LHCN-M2 (cell line): ENCODE data around the gene MARS2. TPM values are rescaled to one million over a fixed set of nuclear protein-coding genes. Genes with fewer than 3 reads are reported as not detected.
"Not testable (repeated sequence)": the region's sequence is repeated elsewhere in the genome, so short reads cannot be mapped to it uniquely, and the experiment has no call there.

ENCODE experiments used
- DNase-seq: peaks from one replicate; pipeline ENCODE4 v3.0.0-alpha.2; 2012; ENCODE audit warnings: low read depth
- total RNA-seq: library from RNA; depleted of rRNA; stranded (reverse); fragments of >200 nt; gene quantifications from 2 replicates; pipeline ENCODE4 v1.2.3, GENCODE V29; 2014; rRNA removed

MARS2 gene
- total RNA-seq, 1 experiment from 2014 or later, result 5.9 TPM

DNA sequence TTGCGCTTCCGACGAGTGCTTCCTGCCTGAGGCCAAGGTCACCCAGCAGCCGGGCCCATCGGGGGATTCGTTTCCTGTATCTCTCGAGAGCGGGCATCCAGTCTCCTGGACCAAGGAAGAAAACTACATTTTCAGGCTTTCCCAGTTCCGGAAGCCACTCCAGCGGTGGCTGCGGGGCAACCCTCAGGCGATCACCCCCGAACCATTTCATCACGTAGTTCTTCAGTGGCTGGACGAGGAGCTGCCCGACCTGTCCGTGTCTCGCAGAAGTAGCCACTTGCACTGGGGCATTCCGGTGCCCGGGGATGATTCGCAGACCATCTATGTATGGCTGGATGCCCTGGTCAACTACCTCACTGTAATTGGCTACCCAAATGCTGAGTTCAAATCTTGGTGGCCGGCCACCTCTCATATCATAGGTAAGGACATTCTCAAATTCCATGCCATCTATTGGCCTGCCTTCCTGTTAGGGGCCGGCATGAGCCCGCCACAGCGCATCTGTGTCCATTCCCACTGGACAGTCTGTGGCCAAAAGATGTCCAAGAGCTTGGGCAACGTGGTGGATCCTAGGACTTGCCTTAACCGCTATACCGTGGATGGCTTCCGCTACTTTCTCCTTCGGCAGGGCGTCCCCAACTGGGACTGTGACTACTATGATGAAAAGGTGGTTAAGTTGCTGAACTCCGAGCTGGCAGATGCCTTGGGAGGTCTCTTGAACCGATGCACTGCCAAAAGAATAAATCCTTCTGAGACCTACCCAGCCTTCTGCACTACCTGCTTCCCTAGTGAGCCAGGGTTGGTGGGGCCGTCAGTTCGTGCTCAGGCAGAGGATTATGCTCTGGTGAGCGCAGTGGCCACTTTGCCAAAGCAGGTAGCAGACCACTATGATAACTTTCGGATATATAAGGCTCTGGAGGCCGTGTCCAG is 1.0 kb downstream of the MARS2 start:
- DNase-seq, result peak; percentile 25

DNA sequence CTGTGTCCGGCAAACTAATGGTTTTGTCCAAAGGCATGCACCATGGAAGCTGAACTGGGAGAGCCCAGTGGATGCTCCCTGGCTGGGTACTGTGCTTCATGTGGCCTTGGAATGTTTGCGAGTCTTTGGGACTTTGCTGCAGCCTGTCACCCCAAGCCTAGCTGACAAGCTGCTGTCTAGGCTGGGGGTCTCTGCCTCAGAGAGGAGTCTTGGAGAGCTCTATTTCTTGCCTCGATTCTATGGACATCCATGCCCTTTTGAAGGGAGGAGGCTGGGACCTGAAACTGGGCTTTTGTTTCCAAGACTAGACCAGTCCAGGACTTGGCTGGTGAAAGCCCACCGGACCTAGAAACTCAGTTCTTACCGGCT is 1.7 kb downstream of the MARS2 start:
- DNase-seq, result no peak

DNA sequence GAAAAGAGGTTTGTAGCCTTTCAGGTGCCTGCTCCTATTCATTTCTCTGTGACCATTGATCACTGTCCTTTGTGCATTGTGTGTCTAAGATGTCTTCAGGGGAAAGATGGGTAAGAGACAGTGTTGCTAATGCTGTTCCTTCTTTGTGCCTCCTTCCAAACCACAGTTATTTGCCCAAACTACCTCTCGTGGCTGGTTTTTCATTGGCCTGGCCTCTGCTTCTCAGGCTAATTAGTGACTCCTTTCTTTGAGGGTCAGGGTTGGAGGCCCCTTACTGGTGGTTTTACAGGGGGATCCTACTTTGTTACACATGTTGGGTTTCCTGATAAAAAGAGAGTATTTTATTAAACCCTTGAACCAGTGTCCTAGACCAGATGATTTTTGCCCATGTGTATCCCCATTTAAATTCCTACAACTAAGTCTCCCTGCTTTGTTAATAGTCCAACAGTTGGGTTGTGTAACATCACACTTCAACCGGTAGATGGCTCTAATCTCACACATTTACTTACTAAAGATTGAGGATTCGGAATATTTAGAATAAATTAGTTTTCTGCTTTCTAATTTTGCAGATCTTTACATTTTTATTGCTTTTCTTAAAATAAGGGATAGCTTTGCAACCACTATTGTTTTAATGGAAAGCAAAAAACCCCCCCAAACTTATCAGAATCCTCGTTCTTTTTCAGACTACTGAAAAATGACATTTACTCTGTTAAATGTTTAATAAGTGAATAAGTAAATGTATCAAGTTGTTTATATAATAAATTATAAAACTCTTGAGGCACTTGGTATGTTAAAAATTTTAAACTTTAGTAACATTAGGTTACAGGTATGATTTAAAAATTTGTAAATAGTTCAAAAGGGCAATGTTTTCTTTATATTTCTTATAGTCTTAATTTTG is 2.4 kb downstream of the MARS2 start:
- peak; percentile 52 for DNase-seq

DNA sequence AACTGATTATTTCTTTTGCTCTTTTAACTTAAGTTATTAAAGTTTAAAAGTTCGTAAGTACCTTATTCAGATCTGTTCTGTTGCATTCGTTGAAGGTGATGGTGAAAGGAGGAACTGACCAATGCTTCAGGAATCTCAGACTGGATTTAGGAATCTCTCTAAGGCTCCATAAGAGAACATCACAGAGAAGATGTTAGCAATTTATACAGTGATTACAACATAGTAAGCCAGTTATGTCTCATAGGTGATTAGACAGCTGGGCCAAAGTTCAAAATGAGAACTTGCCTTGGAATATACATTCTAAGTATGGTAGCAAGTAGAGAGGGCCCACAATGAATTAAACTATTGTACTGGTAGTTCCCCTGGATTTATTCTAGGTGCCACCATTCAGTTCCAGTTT is 3.2 kb downstream of the MARS2 start:
- DNase-seq, result peak; percentile 34

DNA sequence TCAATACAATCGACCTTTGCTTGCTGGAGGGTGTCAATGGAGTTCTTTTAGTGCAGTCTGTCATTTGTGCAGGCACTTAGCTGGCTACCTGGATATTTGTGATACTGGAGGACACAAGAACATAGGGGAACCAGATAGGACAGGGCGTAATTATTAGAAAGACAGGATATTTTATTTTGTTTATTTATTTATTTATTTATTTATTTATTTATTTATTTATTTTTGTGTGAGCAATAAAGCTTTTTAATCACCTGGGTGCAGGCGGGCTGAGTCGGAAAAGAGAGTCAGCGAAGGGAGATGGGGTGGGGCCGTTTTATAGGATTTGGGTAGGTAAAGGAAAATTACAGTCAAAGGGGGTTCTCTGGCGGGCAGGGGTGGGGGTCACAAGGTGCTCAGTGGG is 4.0 kb downstream of the MARS2 start:
- not testable (repeated sequence) for DNase-seq

DNA sequence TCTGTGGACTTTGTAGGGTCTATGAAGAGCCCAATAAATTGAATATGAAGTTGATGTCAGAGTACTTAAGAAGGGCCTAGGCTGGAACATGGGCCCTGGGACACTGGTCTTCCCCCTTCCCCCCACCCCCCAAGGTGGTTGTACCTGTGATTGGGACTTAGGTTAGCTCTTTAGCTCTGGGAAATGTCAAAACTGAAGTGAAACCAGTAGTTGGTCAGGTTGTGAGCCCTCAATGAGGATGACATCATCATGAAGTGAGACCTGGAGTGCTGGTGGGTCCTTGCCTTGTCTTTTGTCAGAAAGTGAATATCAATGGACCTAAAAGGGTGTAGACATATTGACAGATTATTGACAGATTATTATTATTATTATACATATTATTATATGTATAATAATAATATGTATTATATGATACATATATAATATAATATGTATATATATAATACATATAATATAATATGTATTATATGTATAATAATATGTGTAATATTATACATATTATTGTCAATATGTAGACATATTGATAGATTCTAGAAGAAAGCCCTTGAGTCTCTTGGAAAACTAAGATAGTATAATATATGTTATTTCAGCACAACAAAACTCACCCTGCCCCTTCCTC is 5.4 kb downstream of the MARS2 start:
- no peak for DNase-seq

DNA sequence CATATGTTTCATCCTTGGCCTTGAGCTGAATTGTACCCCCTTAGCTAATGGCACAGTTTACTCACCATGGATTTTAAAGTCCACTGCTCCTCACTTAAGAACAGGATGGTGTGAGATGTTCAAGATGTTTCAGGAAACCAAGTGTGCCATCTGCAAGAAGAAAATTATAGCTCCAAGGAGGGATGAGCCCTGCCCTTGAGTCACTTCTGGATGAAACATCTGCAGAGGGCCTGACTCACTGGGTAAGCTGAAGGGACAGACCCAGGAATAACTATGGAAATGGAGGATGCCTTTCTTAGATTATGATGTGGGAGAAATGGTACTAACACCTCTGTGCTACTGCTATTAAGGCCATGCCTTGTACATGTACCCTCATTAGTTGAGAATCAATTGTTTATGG is 6.4 kb downstream of the MARS2 start:
- peak; percentile 22 for DNase-seq

DNA sequence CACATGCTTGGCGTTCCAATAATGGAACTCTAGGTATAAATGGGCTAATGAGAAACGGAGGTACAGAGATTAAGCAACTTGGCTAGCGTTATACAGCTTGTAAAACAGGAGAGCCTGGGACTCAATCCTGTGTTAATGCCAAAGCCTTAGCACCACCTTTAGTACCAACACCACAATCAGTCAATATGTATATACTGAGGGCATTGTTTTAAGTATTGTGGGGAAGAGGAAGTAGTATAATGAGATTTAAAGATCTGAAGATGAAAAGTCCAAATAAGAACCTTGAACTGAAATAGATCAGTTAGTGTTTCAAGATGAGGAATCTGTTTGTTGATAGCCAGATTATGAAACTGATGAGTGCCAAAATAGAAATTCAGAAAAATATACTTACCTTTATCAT is 8.1 kb downstream of the MARS2 start:
- no peak for DNase-seq

DNA sequence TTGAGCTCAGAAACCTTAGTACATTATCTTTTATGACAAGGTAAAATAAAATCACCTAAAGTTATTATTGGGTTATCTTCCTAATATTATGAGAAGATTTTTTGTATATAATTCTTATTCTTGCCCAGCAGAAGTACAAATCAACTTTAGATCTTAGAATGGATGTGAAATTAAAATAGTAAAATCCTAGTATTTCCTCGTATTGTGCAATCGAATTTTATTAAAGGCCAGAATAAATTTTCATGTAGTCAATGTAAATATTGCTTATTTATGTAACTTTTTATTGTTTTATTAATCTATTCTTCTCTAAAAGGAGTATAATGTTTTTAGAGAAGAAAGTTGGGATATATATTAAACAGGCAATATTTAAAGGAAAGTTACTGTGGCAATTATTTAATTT is 12.7 kb downstream of the MARS2 start:
- no peak for DNase-seq

DNA sequence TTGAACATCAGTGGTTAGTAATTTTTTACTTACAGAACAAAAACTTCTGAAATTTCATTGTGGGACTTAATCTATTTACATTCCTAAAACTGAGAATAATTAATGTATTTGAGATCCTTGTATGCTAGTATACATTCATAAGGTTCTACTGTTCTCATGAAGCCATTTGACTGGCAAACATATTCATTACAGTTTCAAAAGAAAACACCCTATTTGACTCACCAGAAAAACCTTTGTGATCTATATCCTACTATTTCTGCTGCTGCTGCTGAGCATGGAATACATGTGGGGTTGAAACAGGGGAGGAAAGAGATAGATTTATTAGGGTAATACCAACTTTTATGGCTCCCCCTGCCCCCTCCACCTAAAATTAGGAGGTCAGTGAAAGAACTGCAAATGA is 21.8 kb downstream of the MARS2 start:
- DNase-seq, result no peak

DNA sequence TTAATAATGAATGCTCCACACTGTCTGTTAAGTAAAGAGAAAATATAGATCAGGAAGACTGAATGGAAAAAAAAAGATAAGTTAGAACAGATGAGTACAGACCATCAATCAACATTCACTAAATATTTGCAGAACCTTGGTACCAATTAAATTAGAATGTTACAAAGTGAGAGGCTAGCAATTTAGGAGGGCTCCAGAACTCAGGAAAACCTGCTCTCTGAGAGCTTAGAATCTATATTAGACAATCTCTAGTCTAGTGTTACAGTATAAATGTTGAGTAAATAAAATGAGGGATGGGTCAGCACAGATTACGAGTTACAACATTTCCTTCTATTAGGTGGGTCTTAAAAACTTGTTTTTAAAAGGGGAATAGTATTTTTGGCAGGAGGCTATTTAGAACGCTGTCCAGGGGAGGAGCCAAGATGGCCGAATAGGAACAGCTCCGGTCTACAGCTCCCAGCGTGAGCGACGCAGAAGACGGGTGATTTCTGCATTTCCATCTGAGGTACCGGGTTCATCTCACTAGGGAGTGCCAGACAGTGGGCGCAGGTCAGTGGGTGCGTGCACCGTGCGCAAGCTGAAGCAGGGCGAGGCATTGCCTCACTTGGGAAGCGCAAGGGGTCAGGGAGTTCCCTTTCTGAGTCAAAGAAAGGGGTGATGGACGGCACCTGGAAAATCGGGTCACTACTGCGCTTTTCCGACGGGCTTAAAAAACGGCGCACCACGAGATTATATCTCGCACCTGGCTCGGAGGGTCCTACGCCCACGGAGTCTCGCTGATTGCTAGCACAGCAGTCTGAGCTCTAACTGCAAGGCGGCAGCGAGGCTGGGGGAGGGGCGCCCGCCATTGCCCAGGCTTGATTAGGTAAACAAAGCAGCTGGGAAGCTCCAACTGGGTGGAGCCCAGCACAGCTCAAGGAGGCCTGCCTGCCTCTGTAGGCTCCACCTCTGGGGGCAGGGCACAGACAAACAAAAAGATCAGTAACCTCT is 23.7 kb downstream of the MARS2 start:
- DNase-seq, result not testable (repeated sequence)

DNA sequence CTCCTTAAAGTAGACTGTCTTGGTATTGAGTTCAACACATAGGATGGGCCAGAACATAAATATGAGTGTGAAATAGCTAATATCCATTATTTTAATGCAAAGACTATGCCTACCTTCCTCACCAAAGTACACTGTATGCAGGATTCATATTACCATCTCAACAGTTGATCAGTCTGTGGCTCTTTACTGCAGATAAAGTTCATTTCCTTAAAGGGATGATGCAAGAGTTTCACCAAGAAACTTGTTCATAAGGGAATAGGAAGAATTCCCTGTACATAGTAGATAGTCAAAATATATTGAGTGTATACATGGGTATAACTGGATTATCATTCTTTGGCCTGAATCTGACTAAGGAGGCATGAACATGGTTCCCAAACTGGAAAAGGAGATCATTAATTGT is 35.0 kb downstream of the MARS2 start:
- no peak for DNase-seq

Other genes with a start within 250 kb of the MARS2 start
- gene HSPD1, start 205.5 kb upstream of the MARS2 start, total RNA-seq, result 287 and 305 TPM in 2 replicates
- gene HSPE1, start 205.0 kb upstream of the MARS2 start, total RNA-seq, result 115 and 212 TPM in 2 replicates
- 48.0 and 56.9 TPM in 2 replicates for gene MOB4, start 189.3 kb upstream of the MARS2 start, total RNA-seq
- gene RFTN2, start 29.8 kb upstream of the MARS2 start, total RNA-seq, result 0.40 and 0.83 TPM in 2 replicates
- gene BOLL, start 80.0 kb downstream of the MARS2 start, total RNA-seq, result not detected in 2 replicates
- 0.06 TPM in 1 of 2 replicates, not detected in the other for gene PLCL1, start 99.2 kb downstream of the MARS2 start, total RNA-seq